NCI-H748 treated with DMSO at 0.1 percent for 48 hours (cell line): ENCODE measurements around the gene AMHR2.

Experiments used
- DNase-seq: peaks from one replicate; lab custom pipeline; 2025; lab: John Stamatoyannopoulos, UW

Gene AMHR2

DNA sequence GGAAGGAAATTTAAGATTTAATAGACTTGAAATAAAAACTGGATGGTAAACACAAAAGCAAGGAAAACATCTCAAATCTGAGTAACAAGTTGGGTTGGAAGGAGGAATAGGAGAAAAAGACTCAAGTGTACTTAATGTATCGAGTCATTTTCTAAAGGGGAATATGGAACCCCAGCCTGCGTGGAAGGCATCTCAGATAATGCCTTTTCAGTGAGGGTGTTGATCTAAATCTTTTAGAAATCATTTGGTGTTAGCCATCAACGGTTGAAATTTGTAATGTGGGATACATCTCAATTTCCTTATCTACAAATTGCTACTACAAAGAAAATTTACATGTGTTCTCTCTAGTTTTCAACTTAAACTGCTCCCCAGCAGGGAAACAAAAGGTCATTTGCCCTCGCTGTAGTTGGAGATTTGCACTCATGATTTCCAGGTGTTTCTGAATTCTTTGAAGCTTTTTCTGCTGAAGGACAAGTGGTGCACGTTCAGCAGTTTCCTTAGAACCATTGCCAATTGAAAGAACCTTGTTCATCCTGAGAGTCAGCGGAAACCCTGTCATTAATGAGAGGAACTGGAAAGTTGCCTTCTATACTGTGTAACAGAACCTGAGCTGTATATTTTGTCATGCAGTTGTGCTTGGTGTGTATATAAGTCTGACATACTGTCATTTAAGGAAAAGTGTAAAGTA is 30.4 kb downstream of the AMHR2 start:
- DNase-seq: no peak

DNA sequence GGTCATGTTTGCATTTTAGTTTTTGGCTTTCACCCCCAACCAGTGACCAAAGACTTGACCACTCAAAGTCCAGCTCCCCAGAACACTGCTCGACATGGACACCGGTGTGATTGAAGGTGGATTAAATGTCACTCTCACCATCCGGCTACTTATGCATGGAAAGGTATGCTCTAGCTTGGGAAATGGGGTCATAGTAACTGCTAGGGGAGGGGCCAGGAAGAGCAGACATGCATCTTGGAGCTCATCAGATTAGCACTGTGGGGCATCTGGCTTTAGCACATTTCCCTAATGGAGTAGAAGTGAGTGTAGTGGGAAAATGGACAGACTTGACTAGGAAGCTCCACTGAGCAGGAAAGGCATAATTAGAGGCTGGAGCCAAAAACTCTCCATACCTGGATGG is 31.1 kb downstream of the AMHR2 start:
- no peak for DNase-seq

DNA sequence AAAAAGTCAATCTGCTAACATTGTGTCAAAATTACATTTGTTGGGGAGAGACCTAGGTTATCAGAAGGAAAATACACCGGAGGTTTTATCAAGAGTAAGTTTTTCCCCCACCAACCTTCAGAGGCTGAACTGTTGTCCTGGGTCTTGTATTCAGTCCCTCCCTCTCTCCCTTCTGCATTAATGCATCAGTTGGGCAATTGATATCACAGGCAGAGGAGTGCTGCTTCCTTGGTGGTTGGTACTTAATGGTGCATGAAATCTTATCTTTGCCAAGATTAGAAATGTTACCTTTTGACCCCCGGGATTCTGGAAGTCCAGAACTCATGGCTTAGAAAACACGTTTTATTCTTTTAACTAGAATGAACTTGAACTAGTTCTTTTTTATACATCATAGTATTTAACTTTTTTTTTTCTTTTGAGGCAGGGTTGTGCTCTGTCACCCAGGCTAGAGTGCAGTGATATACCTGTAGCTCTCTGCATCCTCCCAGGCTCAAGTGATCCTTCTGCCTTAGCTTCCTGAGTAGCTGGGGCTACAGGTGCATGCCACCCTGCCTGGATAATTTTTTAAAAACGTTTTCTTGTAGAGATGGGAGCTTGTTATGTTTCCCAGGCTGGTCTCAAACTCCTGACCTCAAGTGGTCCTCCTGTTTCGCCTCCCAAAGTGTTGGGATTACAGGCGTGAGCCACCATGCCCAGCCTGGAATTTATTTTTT is 33.2 kb downstream of the AMHR2 start:
- no peak for DNase-seq

DNA sequence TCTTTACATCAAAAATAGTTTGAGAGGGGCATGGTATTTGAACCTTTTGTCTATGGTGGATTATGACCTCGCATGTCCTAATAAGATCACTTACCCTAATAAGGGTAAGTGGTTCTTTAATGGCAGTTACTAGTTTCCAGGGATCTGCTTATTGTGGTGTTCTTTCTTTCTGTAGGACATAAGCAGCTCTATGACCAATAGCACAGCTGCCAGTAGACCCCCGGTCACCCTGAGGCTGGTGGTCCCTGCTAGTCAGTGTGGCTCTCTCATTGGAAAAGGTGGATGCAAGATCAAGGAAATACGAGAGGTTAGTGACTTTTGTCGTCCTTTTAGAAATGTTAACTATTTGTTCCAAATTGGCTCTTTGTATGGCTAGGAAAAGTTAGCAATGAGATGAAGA is 35.4 kb downstream of the AMHR2 start:
- no peak for DNase-seq

DNA sequence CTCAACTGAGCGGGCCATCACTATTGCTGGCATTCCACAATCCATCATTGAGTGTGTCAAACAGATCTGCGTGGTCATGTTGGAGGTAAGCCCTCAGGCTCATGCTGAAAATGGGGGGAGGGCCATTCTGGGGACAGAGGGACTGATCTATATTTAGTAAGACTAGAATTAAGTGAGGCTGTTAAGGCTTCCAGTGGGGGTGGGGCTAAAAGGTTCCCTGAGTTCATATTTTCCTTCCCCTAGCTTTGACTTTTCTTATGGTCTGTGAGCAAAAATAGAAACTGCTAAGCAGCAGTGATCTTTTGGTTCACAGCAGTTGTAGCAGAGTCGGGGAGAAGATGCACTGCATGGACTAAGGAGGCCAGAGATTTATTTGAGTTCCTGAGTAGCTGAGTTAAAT is 37.4 kb downstream of the AMHR2 start:
- no peak for DNase-seq

DNA sequence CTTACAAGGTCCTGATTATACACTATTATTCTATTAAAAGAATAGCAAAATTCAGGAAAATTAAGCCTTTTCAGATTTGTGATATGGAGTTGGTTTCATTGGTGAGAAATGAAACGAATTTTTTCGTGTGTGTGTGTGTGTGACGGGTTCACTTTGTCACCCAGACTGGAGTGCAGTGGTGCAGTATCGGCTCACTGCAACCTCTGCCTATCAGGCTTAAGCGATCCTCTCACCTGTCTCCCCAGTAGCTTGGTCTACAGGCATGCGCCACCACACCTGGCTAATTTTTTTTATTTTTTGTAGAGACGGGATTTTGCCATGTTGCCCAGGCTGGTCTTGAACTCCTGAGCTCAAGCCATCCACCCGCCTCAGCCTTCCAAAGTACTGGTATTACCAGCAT is 37.9 kb downstream of the AMHR2 start:
- DNase-seq: no peak

DNA sequence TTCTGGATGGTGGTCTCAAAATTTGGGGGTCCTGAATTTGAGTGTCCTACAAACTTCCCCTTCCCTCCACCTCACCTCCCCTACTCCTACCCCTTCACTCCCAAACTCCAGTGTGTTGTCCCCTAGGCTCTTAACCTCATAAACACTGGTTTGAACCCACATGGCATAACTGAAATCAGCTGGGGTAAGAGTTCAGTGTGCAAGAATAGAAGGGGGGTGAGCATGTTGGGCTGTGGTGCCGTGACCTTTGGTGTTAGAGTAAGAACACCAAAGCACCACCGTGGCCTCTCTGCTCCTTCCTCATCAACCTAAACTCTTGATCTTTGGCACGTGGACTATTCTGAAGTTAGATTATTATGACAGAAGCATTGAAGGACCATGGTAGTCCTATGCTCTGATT is 39.3 kb downstream of the AMHR2 start:
- DNase-seq: no peak

DNA sequence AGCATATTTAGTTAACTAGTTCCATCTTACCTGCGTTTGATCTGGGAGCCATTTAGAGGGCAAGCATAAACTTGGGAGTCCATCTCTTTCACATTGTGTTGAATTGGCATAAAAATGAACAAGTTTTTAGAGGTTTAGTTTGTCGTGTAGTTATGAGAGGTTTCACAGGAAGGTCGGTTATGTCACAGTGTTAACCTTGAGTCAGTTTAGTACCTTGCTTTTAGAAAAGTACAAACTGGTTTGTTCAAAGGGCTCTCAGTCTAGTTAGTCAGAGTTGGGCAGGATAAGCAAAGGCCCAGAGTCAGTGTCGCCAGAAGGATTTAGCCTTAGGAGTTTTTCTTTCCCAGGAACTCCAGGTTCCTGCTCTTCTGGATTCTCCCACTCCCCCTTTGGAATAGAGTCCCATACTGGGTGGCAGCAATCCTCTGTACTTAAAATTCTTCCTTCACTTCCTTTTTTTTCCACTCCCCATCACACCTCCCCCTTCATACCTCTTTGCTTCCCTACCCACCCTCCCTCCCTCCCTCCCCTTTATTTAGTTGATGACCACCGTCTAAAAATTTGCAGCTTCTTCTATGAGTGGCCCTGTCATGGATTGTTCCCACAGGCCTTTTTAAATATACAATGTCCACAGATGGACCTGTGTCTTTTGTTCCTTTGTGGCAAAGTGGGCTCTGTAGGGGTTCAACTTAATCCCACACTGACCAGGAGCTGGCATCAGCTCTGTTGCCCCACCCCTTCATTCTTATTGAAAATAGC is 40.3 kb downstream of the AMHR2 start:
- DNase-seq: no peak

DNA sequence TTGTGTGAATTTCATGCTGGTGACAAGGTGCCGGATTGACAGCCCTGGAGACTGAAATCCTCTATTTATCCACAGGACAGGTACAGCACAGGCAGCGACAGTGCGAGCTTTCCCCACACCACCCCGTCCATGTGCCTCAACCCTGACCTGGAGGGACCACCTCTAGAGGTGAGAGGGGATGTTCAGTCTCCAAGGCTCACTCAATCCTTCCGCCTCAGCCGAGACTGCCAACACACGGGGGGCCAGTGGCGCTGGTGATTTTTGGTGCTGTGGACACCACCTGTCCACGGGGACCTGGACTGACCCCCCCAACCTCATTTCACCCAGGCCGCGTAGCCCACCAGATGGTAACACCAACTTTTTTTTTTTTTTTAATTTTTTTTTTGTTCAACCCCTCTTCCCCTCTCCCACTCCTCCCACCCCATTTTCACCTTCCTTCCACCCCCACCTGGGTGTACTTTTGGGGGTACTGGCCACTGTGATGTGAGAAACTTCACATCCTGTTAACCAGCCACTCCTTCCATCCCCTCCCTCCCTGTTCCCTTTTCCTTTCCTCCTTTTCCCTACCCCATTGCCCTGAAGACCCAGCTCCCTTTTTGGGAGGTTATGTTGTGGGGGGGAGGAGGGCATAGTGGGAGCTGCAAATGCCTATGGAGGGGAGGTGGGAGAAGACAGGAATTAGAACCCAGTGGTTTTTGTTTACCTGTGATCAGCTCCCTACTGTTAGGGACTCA is 41.2 kb downstream of the AMHR2 start:
- DNase-seq: no peak

DNA sequence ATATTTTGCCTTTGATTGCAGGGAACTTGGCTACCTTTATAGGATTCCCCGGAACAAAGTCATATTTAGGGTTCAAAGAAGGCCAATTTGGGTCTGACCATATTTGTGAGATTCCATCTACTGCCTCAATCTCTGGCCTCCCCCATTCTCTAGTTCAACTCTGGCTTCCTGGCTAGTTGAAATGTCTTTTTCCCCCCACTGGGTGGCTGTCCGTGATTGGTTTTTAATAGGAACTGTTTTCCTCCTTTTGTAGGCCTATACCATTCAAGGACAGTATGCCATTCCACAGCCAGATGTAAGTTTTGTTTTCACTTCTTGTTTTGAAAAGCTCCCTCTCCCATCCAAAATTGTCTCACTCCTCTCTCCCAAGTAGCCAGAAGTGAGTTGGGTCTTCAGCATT is 42.0 kb downstream of the AMHR2 start:
- DNase-seq: no peak

DNA sequence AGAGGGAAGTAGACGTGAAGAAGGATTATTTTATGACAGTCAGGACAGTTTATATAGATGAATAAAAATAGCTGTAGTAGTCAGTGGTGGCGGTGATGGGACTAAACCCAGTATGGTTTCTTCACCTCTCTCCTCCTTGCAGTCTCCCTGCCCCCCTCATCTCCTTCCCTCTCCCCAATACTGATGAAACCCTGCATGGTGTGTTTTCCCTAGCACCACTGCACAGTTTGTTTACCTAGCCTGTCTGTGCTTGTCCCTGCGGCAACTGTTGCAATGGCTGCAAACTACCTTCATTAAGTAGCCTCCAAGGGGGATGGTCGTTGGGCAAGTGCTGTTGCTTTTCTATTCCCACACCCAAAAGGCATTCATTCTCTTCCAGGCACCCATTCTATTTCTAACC is 43.0 kb downstream of the AMHR2 start:
- no peak for DNase-seq

DNA sequence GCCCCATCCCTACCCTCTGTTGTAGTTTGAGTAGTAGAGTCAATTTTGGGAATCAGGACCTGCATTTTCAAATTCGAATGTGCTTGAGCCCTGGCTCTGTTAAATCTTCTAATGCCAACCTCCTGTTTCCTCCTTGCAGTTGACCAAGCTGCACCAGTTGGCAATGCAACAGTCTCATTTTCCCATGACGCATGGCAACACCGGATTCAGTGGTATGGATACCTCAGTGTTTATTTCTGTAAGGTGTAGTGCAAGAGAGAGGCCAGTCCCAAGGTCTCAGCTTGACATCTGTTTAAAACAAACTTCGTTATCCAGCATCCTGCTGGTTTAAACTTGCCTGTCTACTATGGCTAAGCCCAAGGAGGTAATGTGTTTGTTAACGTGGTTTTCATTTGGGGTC is 43.4 kb downstream of the AMHR2 start:
- no peak for DNase-seq

DNA sequence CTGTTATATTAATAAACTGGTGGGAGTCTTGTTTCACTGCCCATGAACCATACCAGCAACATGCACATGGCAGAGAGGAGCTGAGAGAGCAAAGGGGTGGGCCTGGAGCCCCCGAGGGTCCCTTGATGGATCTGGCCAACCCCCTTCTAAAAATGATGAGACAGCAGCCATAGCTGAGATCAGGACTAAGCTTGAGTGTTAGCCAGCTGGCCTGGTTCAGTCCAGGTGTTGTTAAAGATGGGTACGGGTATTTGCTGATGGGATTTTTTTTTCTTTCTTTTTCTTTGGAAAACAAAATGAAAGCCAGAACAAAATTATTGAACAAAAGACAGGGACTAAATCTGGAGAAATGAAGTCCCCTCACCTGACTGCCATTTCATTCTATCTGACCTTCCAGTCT is 44.2 kb downstream of the AMHR2 start:
- no peak for DNase-seq

DNA sequence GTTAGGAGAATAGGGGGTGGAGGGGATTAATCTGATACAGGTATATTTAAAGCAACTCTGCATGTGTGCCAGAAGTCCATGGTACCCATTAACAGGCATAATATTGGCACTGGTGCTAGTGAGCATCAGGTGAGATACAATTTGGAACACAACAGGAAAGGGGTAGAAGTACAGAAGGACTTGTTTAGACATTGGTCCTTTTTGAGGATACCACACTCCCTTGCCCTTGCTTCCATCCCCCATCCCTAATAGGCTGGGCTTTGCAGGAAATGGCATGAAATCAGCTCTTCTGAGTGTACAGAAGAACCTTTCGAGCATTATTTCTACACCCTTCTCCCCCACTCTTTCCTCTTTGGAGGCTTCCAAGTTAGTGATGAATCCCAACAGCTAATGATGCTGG is 44.6 kb downstream of the AMHR2 start:
- no peak for DNase-seq

DNA sequence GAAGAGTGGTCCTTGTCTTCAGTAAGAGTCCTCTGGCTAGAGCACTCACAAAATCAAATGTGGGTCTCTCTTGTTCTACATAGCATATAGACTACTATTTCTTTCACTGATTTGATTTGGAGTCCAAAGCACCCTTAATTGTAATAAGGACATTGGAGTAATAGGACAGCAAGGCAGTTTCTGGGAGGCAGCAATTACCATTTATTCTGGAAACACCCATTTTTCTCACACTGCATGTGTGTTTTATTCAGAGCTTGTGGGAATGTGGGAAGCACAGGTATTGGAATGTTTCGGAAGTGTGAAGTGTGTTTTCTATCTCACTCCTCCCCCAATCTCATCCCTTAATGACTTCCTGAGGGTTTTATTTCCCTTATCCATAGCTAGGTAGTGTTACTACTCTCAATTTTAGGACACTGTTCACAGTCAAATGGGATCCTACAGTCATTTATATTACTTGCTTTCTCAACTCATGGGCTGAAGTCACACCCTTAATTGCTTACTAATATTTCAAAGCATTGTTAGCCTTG is 48.5 kb downstream of the AMHR2 start:
- DNase-seq: no peak

DNA sequence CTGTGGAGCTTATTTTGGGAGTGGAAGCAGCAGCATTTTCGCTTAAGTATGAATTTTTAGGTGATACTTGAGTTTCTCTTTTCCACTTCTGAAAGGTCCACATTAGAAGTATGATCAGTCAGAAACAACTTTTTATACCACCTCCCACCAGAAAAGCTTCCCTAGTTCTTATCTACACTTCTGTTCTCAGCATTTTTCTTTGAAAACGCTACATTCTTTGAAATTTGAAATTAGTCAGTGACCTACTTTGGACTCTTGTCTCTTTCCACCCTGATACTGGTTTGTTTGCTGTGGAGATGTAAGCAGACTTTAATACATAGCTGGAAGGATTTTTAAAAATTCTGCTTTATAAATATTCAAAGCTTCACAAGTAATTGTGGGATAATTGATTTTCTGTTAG is 50.4 kb downstream of the AMHR2 start:
- no peak for DNase-seq

DNA sequence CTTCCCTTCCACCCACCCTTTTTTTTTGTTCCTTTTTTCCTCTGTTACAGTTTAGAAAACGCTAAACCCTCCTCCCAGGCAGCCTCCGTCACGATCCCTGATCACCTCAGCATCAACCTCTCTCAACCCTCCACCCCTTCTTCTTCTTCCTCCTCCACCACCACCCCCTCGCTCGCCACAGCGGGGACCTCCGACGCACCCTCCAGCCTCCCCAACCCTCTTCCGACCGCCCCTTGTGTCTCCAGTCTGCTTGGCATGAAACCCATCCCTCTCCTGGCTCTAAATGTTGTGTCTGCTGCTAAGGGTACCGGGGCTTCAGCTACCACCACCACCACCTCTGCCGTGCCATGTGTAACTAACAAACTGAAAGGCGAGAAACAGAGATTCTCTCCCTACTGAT is 51.2 kb downstream of the AMHR2 start:
- DNase-seq: no peak

DNA sequence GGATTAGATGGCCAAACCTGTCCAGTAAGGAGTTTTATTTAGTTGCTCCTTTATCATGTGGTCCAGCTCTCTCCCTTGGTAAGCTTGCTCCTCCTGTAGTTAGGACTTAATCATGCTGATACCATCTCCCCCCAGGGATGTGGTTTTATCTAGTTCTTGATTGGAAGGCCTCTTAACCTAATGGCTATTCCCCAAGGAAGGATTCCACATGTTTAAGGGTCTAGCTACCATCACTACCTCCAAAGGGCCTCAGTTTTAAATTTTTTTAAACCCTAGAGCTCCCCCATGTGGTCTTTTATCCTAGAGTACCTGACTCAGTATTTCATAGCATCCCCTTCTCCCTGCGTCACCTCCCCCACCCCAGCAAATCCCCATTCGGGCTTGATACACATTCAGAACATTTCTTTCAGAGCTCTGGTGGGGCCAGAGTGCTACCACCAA is 53.1 kb downstream of the AMHR2 start:
- DNase-seq: no peak

DNA sequence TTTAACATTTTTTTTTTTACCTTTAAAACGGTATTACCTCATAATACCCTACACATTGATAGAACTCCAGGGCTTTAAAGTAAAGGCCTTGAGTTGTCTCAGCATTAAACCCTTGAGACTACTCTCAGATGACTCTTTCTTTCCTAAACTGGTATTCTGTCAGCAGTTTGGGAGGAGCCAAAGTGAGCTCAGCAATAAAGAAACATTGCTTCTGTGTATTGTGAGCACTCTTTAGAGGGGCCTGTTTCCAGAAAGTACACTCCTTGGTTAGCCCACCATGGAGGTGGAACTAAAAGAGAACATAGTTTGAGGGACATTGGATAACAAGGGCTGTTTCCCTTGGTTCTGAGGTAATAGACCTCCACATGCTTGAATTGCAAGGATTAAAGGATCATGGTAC is 55.2 kb downstream of the AMHR2 start:
- no peak for DNase-seq

DNA sequence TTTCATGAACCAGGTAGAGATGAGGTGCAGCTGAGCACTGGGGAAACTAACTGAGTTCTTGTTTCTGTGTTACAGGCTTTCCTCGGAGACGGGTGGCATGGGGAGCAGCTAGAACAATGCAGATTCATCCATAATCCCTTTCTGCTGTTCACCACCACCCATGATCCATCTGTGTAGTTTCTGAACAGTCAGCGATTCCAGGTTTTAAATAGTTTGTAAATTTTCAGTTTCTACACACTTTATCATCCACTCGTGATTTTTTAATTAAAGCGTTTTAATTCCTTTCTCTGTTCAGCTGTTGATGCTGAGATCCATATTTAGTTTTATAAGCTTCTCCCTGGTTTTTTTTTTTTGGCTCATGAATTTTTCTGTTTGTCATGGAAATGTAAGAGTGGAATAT is 55.7 kb downstream of the AMHR2 start:
- no peak for DNase-seq

DNA sequence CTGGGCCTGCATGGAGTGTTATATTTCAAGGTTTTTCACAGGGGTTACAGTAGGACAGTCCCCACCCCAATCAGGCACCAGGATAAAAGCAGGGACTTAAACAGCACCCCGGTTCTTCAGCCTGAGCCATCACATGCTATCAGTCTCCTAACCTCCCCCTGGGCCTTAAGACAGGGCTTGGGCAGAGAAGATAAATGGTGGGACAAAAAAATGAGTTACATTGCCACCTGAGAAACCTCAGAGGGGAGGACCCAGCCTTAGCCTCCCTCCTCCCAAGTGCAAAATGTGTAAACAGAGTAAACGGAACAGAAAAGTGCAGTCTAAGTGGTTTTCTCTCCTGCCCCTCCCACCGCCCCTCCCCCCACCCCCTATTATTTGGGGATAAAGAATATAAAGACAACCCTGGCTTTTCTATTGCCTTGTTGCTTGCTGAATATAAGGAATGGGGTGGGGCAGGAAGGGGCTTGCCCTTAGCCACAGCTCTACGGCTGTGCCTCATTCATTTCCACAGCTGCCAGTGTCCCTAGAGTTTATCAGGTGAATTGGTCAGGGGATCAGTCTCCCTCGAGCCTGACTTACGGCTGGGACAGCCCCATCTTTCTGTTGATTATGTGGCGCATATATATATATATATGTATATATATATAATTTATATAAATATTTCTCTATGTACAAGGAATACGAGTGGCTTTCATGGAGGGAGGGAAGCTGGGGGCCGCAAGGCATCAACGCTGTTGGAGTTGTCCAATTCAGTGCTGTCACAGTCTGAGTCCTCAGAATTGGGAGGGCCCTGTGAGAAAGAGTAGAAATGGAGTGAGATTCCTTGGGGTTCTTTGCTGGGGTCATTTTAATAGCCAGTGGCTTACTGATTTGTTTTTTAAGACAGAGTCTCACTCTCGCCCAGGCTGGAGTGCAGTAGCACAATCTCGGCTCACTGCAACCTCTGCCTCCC is 57.1 kb downstream of the AMHR2 start:
- no peak for DNase-seq
